Caco-2 (cell line): ENCODE data around the gene LTB4R. TPM values are rescaled to one million over a fixed set of nuclear protein-coding genes. Genes with fewer than 3 reads are reported as not detected.

ENCODE experiments used
- BruUV-seq: library from RNA; stranded (reverse); fragments of 400-500 nt; replicated peaks from 2 replicates; lab custom pipeline; 2021; lab: Mats Ljungman, UMichigan
- CTCF ChIA-PET: fragments of 300-600 bp; sonication (Branson Sonifier 250); formaldehyde crosslinking; loops from one replicate; lab custom pipeline; 2022; ENCODE audit warnings: antibody characterized with exemption; lab: Charles Lee
- POLR2A ChIA-PET: fragments of 300-600 bp; sonication (Branson Sonifier 250); formaldehyde crosslinking; loops from one replicate; lab custom pipeline; 2022; ENCODE audit warnings: antibody characterized with exemption; lab: Charles Lee
- DNase-seq, 2 experiments: peaks; one replicate each; pipeline versions ENCODE4 v3.0.0 to v3.0.0-alpha.2; 2020 to 2022
- H3K27me3 ChIP-seq: replicated peaks from 2 replicates; pipeline ENCODE4 v1.6.0; 2011; ENCODE audit warnings: low read length; ENCODE audit not compliant: control insufficient read depth, insufficient read depth
- H3K36me3 ChIP-seq: 2 replicates; pipeline ENCODE4 v1.5.1; 2011; ENCODE audit warnings: low read length; ENCODE audit not compliant: control insufficient read depth, insufficient read depth
- H3K4me1 ChIP-seq: fragments of 250-450 bp; sonication (Bioruptor Pico); 2 replicates; pipeline ENCODE4 v1.5.1; 2020; ENCODE audit warnings: mild to moderate bottlenecking
- H3K4me3 ChIP-seq: 2 replicates; pipeline ENCODE4 v1.5.1; 2011; ENCODE audit warnings: low read depth, mild to moderate bottlenecking, control low read depth, low read length
- H3K9me3 ChIP-seq: fragments of 250-450 bp; sonication (Bioruptor Pico); 2 replicates; pipeline ENCODE4 v1.5.1; 2020; ENCODE audit warnings: mild to moderate bottlenecking, moderate library complexity
- H3K27ac Mint-ChIP-seq: one replicate; pipeline ENCODE4 v1.8.0; 2022; ENCODE audit warnings: mixed read lengths; ENCODE audit not compliant: unreplicated experiment
- H3K27me3 Mint-ChIP-seq: one replicate; pipeline ENCODE4 v1.8.0; 2022; ENCODE audit warnings: mixed read lengths; ENCODE audit not compliant: insufficient read depth, unreplicated experiment
- H3K36me3 Mint-ChIP-seq: one replicate; pipeline ENCODE4 v1.8.0; 2022; ENCODE audit warnings: mild to moderate bottlenecking, mixed read lengths; ENCODE audit not compliant: insufficient read depth, unreplicated experiment
- H3K4me1 Mint-ChIP-seq: one replicate; pipeline ENCODE4 v1.8.0; 2022; ENCODE audit warnings: low read depth, mixed read lengths; ENCODE audit not compliant: unreplicated experiment
- H3K4me3 Mint-ChIP-seq: one replicate; pipeline ENCODE4 v1.8.0; 2022; ENCODE audit warnings: mild to moderate bottlenecking, moderate library complexity, mixed read lengths; ENCODE audit not compliant: unreplicated experiment
- H3K9me3 Mint-ChIP-seq: one replicate; pipeline ENCODE4 v1.8.0; 2022; ENCODE audit warnings: mixed read lengths; ENCODE audit not compliant: unreplicated experiment
- CTCF ChIP-seq, 2 experiments: fragments of 200-600 bp in 1 of 2; IDR thresholded peaks; 1 replicate in 1 of 2; 2 replicates in 1 of 2; pipeline versions ENCODE4 v1.5.1 to v1.8.0; 2011 to 2022; ENCODE audit warnings: antibody characterized with exemption in 1 of 2, control low read depth in 1 of 2, inconsistent platforms in 1 of 2, low read depth in 1 of 2, low read length in 1 of 2, mild to moderate bottlenecking in 1 of 2, moderate library complexity in 1 of 2; ENCODE audit not compliant: insufficient read depth in 1 of 2, severe bottlenecking in 1 of 2, unreplicated experiment in 1 of 2
- intact Hi-C: fragments of 100-400 bp; cut with micrococcal nuclease; formaldehyde crosslinking; loops from one replicate; pipeline ENCODE4 v1.10.0; 2022; ENCODE audit not compliant: unreplicated experiment
- total RNA-seq: library from RNA; stranded (reverse); gene quantifications from 2 replicates; pipeline ENCODE4 v1.2.3, GENCODE V29; 2022

Gene LTB4R
- total RNA-seq, 1 experiment from 2014 or later = 7.8 TPM

- Mint-ChIP-seq H3K36me3 (peaks cover 39% of the 10 kb centered on the region), H3K27ac (no peak within 1 kb of the TSS), H3K27me3 (no peaks in the 10 kb centered on the region), H3K4me1 (peaks cover 21% of the 10 kb centered on the region), H3K4me3 (no peak within 1 kb of the TSS), H3K9me3 (no peaks in the 10 kb centered on the region)
- ChIA-PET POLR2A (no interaction called here), CTCF (interaction anchor here (4.3 kb wide), 1 partner anchor 67 kb away, joined by 42 read pairs; the partner anchor contains the start of gene TINF2)
- TF ChIP-seq CTCF (IDR thresholded peaks at IDR 0.05; ENCODE audit: insufficient read depth in 1 of 2, low read depth in 1 of 2, low read length in 1 of 2, severe bottlenecking in 1 of 2, unreplicated experiment in 1 of 2) = no peak
- peaks cover 21% of the 10 kb centered on the region for H3K4me1 ChIP-seq
- no TSS peak for BruUV-seq
- peaks cover 4% of the 10 kb centered on the region for H3K36me3 ChIP-seq
- intact Hi-C loops = no loop called here
- no peaks in the 10 kb centered on the region for H3K9me3 ChIP-seq
- H3K4me3 ChIP-seq = no peak within 1 kb of the TSS
- no peak for DNase-seq
- H3K27me3 ChIP-seq = no peaks in the 10 kb centered on the region
These were observed 1.6 kb upstream of the LTB4R start, which contains the start of gene LTB4R2 for GRCh38 chr14:24309538-24310264. Gene LTB4R2, plus strand, starts transcription at chr14:24310140. Its CDS starts 525 bp downstream, at chr14:24310665.

GRCh38 chr14:24310265-24310645 lies 1.0 kb upstream of the LTB4R start:
- H3K4me1 Mint-ChIP-seq = peaks cover 21% of the 10 kb centered on the region
- H3K27ac Mint-ChIP-seq = no peak overlapping the region
- H3K27me3 Mint-ChIP-seq = no peaks in the 10 kb centered on the region
- no peaks in the 10 kb centered on the region for H3K9me3 Mint-ChIP-seq
- no peak overlapping the region for H3K4me3 Mint-ChIP-seq
- H3K9me3 ChIP-seq = no peaks in the 10 kb centered on the region
- intact Hi-C loops = no loop called here
- no peak overlapping the region for H3K4me3 ChIP-seq
- H3K4me1 ChIP-seq = peaks cover 21% of the 10 kb centered on the region
- no TSS peak for BruUV-seq
- POLR2A ChIA-PET = no interaction called here
- H3K36me3 ChIP-seq = peaks cover 4% of the 10 kb centered on the region
- H3K36me3 Mint-ChIP-seq = peaks cover 33% of the 10 kb centered on the region
- DNase-seq = no peak
- TF ChIP-seq CTCF (IDR thresholded peaks at IDR 0.05; ENCODE audit: insufficient read depth in 1 of 2, low read depth in 1 of 2, low read length in 1 of 2, severe bottlenecking in 1 of 2, unreplicated experiment in 1 of 2) = no peak
- CTCF ChIA-PET = interaction anchor here (4.3 kb wide), 1 partner anchor 68 kb away, joined by 42 read pairs; the partner anchor contains the start of gene TINF2
- H3K27me3 ChIP-seq = no peaks in the 10 kb centered on the region

- Histone ChIP-seq H3K36me3 (no peaks in the 10 kb centered on the region), H3K27me3 (no peaks in the 10 kb centered on the region), H3K9me3 (no peaks in the 10 kb centered on the region), H3K4me1 (peaks cover 31% of the 10 kb centered on the region), H3K4me3 (no peak overlapping the region)
- no peak overlapping the region for H3K4me3 Mint-ChIP-seq
- ChIA-PET POLR2A (no interaction called here), CTCF (no interaction called here)
- TF ChIP-seq CTCF (IDR thresholded peaks at IDR 0.05; ENCODE audit: insufficient read depth in 1 of 2, low read depth in 1 of 2, low read length in 1 of 2, severe bottlenecking in 1 of 2, unreplicated experiment in 1 of 2) = no peak
- no peaks in the 10 kb centered on the region for H3K9me3 Mint-ChIP-seq
- peaks cover 33% of the 10 kb centered on the region for H3K36me3 Mint-ChIP-seq
- no TSS peak for BruUV-seq
- peaks cover 21% of the 10 kb centered on the region for H3K4me1 Mint-ChIP-seq
- no peak overlapping the region for H3K27ac Mint-ChIP-seq
- DNase-seq = no peak
- intact Hi-C loops = no loop called here
- no peaks in the 10 kb centered on the region for H3K27me3 Mint-ChIP-seq
These were observed 724 bp downstream of the LTB4R start for GRCh38 chr14:24311837-24312615.
